ENCODE measurements around the gene IGFN1. TPM values are rescaled to one million over a fixed set of nuclear protein-coding genes. Genes with fewer than 3 reads are reported as not detected.

IGFN1 gene
- under 1 TPM; 0.01 to 0.02 TPM for polyA plus RNA-seq

GRCh38 chr1:201190624-201191051 lies at the start of gene IGFN1:
IGFN1 (plus strand) TSS chr1:201190824; CDS start chr1:201193294, 2,470 bp downstream.
- no peak within 1 kb of the TSS for H3K27ac ChIP-seq (ENCODE audit: low read depth in 2 of 2, low read length in 1 of 2)
- H3K9me3 ChIP-seq (ENCODE audit: control insufficient read depth in 2 of 2, insufficient read depth in 1 of 2, low read depth in 1 of 2, low read length in 1 of 2): no peaks in the 10 kb centered on the region
- WGBS, 2 donors: 47 to 49% methylated on average over 9 of the region's 9 CpGs

GRCh38 chr1:201140941-201141260 lies 49.7 kb upstream of the IGFN1 start:
- Histone ChIP-seq H3K4me3 (ENCODE audit: low read depth in 1 of 2, low read length in 2 of 2) (no peak overlapping the region), H3K9me3 (ENCODE audit: control insufficient read depth in 2 of 2, insufficient read depth in 1 of 2, low read depth in 1 of 2, low read length in 1 of 2) (no peaks in the 10 kb centered on the region), H3K36me3 (ENCODE audit: control insufficient read depth in 2 of 2, insufficient read depth in 2 of 2, low read length in 1 of 2) (peaks cover 0 to 22% of the 10 kb centered on the region in 2 donors), H3K4me1 (ENCODE audit: control insufficient read depth in 2 of 2, insufficient read depth in 2 of 2, low read length in 1 of 2) (peaks cover 7 to 20% of the 10 kb centered on the region in 2 donors), H3K27ac (ENCODE audit: low read depth in 2 of 2, low read length in 1 of 2) (no peak overlapping the region), H3K27me3 (ENCODE audit: control insufficient read depth in 1 of 2, insufficient read depth in 2 of 2, low read length in 2 of 2) (no peaks in the 10 kb centered on the region)
- WGBS, 2 donors: 91 to 92% methylated on average over 8 of the region's 8 CpGs

More at GRCh38 chr1:201190624-201191051, at the start of gene IGFN1:
- Histone ChIP-seq H3K27me3 (ENCODE audit: control insufficient read depth in 1 of 2, insufficient read depth in 2 of 2, low read length in 2 of 2) (peaks cover 4 to 7% of the 10 kb centered on the region in 2 donors), H3K4me3 (ENCODE audit: low read depth in 1 of 2, low read length in 2 of 2) (no peak within 1 kb of the TSS), H3K4me1 (ENCODE audit: control insufficient read depth in 2 of 2, insufficient read depth in 2 of 2, low read length in 1 of 2) (no peaks in the 10 kb centered on the region), H3K36me3 (ENCODE audit: control insufficient read depth in 2 of 2, insufficient read depth in 2 of 2, low read length in 1 of 2) (no peaks in the 10 kb centered on the region)

- no peaks in the 10 kb centered on the region for H3K27me3 ChIP-seq (ENCODE audit: control insufficient read depth in 1 of 2, insufficient read depth in 2 of 2, low read length in 2 of 2)
- no peak overlapping the region for H3K27ac ChIP-seq (ENCODE audit: low read depth in 2 of 2, low read length in 1 of 2)
- WGBS, 2 donors: 81 to 86% methylated on average over 5 of the region's 5 CpGs
- H3K4me3 ChIP-seq (ENCODE audit: low read depth in 1 of 2, low read length in 2 of 2): no peak overlapping the region
- H3K4me1 ChIP-seq (ENCODE audit: control insufficient read depth in 2 of 2, insufficient read depth in 2 of 2, low read length in 1 of 2): peaks cover 3 to 19% of the 10 kb centered on the region in 2 donors
- no peaks in the 10 kb centered on the region for H3K9me3 ChIP-seq (ENCODE audit: control insufficient read depth in 2 of 2, insufficient read depth in 1 of 2, low read depth in 1 of 2, low read length in 1 of 2)
- H3K36me3 ChIP-seq (ENCODE audit: control insufficient read depth in 2 of 2, insufficient read depth in 2 of 2, low read length in 1 of 2): peaks cover 1 to 23% of the 10 kb centered on the region in 2 donors
Measured at GRCh38 chr1:201141418-201141817, 49.2 kb upstream of the IGFN1 start.

- no peak overlapping the region for H3K27ac ChIP-seq (ENCODE audit: low read depth in 2 of 2, low read length in 1 of 2)
- H3K27me3 ChIP-seq (ENCODE audit: control insufficient read depth in 1 of 2, insufficient read depth in 2 of 2, low read length in 2 of 2): no peaks in the 10 kb centered on the region
- H3K9me3 ChIP-seq (ENCODE audit: control insufficient read depth in 2 of 2, insufficient read depth in 1 of 2, low read depth in 1 of 2, low read length in 1 of 2): no peaks in the 10 kb centered on the region
- H3K36me3 ChIP-seq (ENCODE audit: control insufficient read depth in 2 of 2, insufficient read depth in 2 of 2, low read length in 1 of 2): peaks cover 2 to 30% of the 10 kb centered on the region in 2 donors
- 66 to 74% methylated on average over 16 of the region's 16 CpGs for WGBS, 2 donors
- peaks cover 0 to 11% of the 10 kb centered on the region in 2 donors for H3K4me1 ChIP-seq (ENCODE audit: control insufficient read depth in 2 of 2, insufficient read depth in 2 of 2, low read length in 1 of 2)
- H3K4me3 ChIP-seq (ENCODE audit: low read depth in 1 of 2, low read length in 2 of 2): no peak overlapping the region
Measured at GRCh38 chr1:201142011-201142848, 48.4 kb upstream of the IGFN1 start.

- H3K27me3 ChIP-seq (ENCODE audit: control insufficient read depth in 1 of 2, insufficient read depth in 2 of 2, low read length in 2 of 2): no peaks in the 10 kb centered on the region
- no peak overlapping the region for H3K27ac ChIP-seq (ENCODE audit: low read depth in 2 of 2, low read length in 1 of 2)
- WGBS, 2 donors: 84 to 86% methylated on average over 16 of the region's 16 CpGs
- H3K4me3 ChIP-seq (ENCODE audit: low read depth in 1 of 2, low read length in 2 of 2): no peak overlapping the region
- H3K9me3 ChIP-seq (ENCODE audit: control insufficient read depth in 2 of 2, insufficient read depth in 1 of 2, low read depth in 1 of 2, low read length in 1 of 2): no peaks in the 10 kb centered on the region
- H3K36me3 ChIP-seq (ENCODE audit: control insufficient read depth in 2 of 2, insufficient read depth in 2 of 2, low read length in 1 of 2): peaks cover 2 to 30% of the 10 kb centered on the region in 2 donors
- H3K4me1 ChIP-seq (ENCODE audit: control insufficient read depth in 2 of 2, insufficient read depth in 2 of 2, low read length in 1 of 2): peaks cover 0 to 8% of the 10 kb centered on the region in 2 donors
Measured at GRCh38 chr1:201142849-201143725, 47.5 kb upstream of the IGFN1 start.

GRCh38 chr1:201143726-201144635 lies 46.6 kb upstream of the IGFN1 start:
- Histone ChIP-seq H3K27me3 (ENCODE audit: control insufficient read depth in 1 of 2, insufficient read depth in 2 of 2, low read length in 2 of 2) (no peaks in the 10 kb centered on the region), H3K4me1 (ENCODE audit: control insufficient read depth in 2 of 2, insufficient read depth in 2 of 2, low read length in 1 of 2) (peaks cover 0 to 8% of the 10 kb centered on the region in 2 donors), H3K27ac (ENCODE audit: low read depth in 2 of 2, low read length in 1 of 2) (no peak overlapping the region), H3K36me3 (ENCODE audit: control insufficient read depth in 2 of 2, insufficient read depth in 2 of 2, low read length in 1 of 2) (peaks cover 2 to 31% of the 10 kb centered on the region in 2 donors), H3K9me3 (ENCODE audit: control insufficient read depth in 2 of 2, insufficient read depth in 1 of 2, low read depth in 1 of 2, low read length in 1 of 2) (no peaks in the 10 kb centered on the region), H3K4me3 (ENCODE audit: low read depth in 1 of 2, low read length in 2 of 2) (no peak overlapping the region)
- WGBS, 2 donors: 89% methylated on average over 18 of the region's 18 CpGs

- Histone ChIP-seq H3K4me3 (ENCODE audit: low read depth in 1 of 2, low read length in 2 of 2) (no peak overlapping the region), H3K27ac (ENCODE audit: low read depth in 2 of 2, low read length in 1 of 2) (no peak overlapping the region), H3K36me3 (ENCODE audit: control insufficient read depth in 2 of 2, insufficient read depth in 2 of 2, low read length in 1 of 2) (peaks cover 2 to 28% of the 10 kb centered on the region in 2 donors), H3K9me3 (ENCODE audit: control insufficient read depth in 2 of 2, insufficient read depth in 1 of 2, low read depth in 1 of 2, low read length in 1 of 2) (no peaks in the 10 kb centered on the region), H3K27me3 (ENCODE audit: control insufficient read depth in 1 of 2, insufficient read depth in 2 of 2, low read length in 2 of 2) (no peaks in the 10 kb centered on the region), H3K4me1 (ENCODE audit: control insufficient read depth in 2 of 2, insufficient read depth in 2 of 2, low read length in 1 of 2) (peaks cover 0 to 7% of the 10 kb centered on the region in 2 donors)
- 72 to 80% methylated on average over 5 of the region's 5 CpGs for WGBS, 2 donors
Measured at GRCh38 chr1:201144701-201145100, 45.9 kb upstream of the IGFN1 start.

- H3K36me3 ChIP-seq (ENCODE audit: control insufficient read depth in 2 of 2, insufficient read depth in 2 of 2, low read length in 1 of 2): peaks cover 2 to 28% of the 10 kb centered on the region in 2 donors
- no peaks in the 10 kb centered on the region for H3K27me3 ChIP-seq (ENCODE audit: control insufficient read depth in 1 of 2, insufficient read depth in 2 of 2, low read length in 2 of 2)
- peaks cover 0 to 3% of the 10 kb centered on the region in 2 donors for H3K4me1 ChIP-seq (ENCODE audit: control insufficient read depth in 2 of 2, insufficient read depth in 2 of 2, low read length in 1 of 2)
- no peak overlapping the region for H3K4me3 ChIP-seq (ENCODE audit: low read depth in 1 of 2, low read length in 2 of 2)
- no peaks in the 10 kb centered on the region for H3K9me3 ChIP-seq (ENCODE audit: control insufficient read depth in 2 of 2, insufficient read depth in 1 of 2, low read depth in 1 of 2, low read length in 1 of 2)
- no peak overlapping the region for H3K27ac ChIP-seq (ENCODE audit: low read depth in 2 of 2, low read length in 1 of 2)
- 85 to 91% methylated on average over 3 of the region's 3 CpGs for WGBS, 2 donors
Measured at GRCh38 chr1:201145132-201145531, 45.5 kb upstream of the IGFN1 start.

- 93 to 98% methylated on average over 7 of the region's 7 CpGs for WGBS, 2 donors
- no peaks in the 10 kb centered on the region for H3K9me3 ChIP-seq (ENCODE audit: control insufficient read depth in 2 of 2, insufficient read depth in 1 of 2, low read depth in 1 of 2, low read length in 1 of 2)
- no peak overlapping the region for H3K27ac ChIP-seq (ENCODE audit: low read depth in 2 of 2, low read length in 1 of 2)
- peaks cover 2 to 28% of the 10 kb centered on the region in 2 donors for H3K36me3 ChIP-seq (ENCODE audit: control insufficient read depth in 2 of 2, insufficient read depth in 2 of 2, low read length in 1 of 2)
- H3K27me3 ChIP-seq (ENCODE audit: control insufficient read depth in 1 of 2, insufficient read depth in 2 of 2, low read length in 2 of 2): no peaks in the 10 kb centered on the region
- no peaks in the 10 kb centered on the region for H3K4me1 ChIP-seq (ENCODE audit: control insufficient read depth in 2 of 2, insufficient read depth in 2 of 2, low read length in 1 of 2)
- no peak overlapping the region for H3K4me3 ChIP-seq (ENCODE audit: low read depth in 1 of 2, low read length in 2 of 2)
Measured at GRCh38 chr1:201145816-201146215, 44.8 kb upstream of the IGFN1 start.

All from esophagus (tissue), 2 donors.